Peyer's patch (tissue), 4 donors: ENCODE results near the gene IZUMO2.

Experiments used
- POLR2A ChIP-seq, 2 donors: fragments of 450-650 bp; IDR thresholded peaks; one replicate each; pipeline ENCODE4 v1.5.1; 2017; ENCODE audit warnings: antibody characterized with exemption in 2 of 2, mild to moderate bottlenecking in 2 of 2, moderate library complexity in 2 of 2
- TF ChIP-seq, protein P1 (sequence below), 6 experiments: fragments of 450-650 bp in 4 of 6; fragments of 200-600 bp in 2 of 6; sonication (generic) in 1 of 6; IDR thresholded peaks; one replicate each; pipeline ENCODE4 v1.5.1; 2017 to 2019; ENCODE audit warnings: antibody characterized with exemption in 6 of 6, mild to moderate bottlenecking in 3 of 6, moderate library complexity in 1 of 6

DNA sequence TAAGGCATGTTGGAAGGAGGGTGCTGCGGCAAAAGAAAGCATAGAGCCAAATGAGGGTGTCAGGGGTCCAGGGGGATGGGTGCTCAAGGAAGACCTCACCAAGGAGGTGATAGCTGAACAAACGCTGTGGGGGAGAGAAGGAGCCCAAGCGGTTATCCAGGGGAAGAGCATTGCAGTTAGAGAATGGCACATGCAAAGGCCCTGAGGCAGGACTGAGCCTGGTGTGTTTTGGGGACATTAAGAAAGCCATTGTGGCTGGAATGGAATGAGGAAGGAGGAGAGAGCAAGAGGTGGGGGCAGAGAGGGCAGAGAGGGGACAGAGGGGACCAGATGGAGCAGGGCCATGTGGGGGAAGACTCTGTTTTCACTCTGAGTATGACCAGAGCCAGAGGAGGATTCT lies 34.3 kb upstream of the IZUMO2 start:
- TF ChIP-seq POLR2A (IDR thresholded peaks at IDR 0.05) = no peak
- TF ChIP-seq, protein P1, sequence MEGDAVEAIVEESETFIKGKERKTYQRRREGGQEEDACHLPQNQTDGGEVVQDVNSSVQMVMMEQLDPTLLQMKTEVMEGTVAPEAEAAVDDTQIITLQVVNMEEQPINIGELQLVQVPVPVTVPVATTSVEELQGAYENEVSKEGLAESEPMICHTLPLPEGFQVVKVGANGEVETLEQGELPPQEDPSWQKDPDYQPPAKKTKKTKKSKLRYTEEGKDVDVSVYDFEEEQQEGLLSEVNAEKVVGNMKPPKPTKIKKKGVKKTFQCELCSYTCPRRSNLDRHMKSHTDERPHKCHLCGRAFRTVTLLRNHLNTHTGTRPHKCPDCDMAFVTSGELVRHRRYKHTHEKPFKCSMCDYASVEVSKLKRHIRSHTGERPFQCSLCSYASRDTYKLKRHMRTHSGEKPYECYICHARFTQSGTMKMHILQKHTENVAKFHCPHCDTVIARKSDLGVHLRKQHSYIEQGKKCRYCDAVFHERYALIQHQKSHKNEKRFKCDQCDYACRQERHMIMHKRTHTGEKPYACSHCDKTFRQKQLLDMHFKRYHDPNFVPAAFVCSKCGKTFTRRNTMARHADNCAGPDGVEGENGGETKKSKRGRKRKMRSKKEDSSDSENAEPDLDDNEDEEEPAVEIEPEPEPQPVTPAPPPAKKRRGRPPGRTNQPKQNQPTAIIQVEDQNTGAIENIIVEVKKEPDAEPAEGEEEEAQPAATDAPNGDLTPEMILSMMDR (IDR thresholded peaks at IDR 0.05) = no peak
